Mesothelial cell of epicardium (in vitro differentiated cells): ENCODE data around the gene CHST11. TPM values are rescaled to one million over a fixed set of nuclear protein-coding genes. Genes with fewer than 3 reads are reported as not detected.

Experiments used
- DNase-seq, 2 experiments: peaks; one replicate each; pipeline ENCODE4 v3.0.0; 2021; ENCODE audit warnings: low spot score in 2 of 2; ENCODE audit not compliant: unreplicated experiment in 2 of 2
- H3K27ac Mint-ChIP-seq: 2 replicates; pipeline ENCODE4 v1.8.0; 2021; ENCODE audit warnings: mixed read lengths
- H3K27me3 Mint-ChIP-seq: 2 replicates; pipeline ENCODE4 v1.8.0; 2021; ENCODE audit warnings: low read depth, mixed read lengths
- H3K36me3 Mint-ChIP-seq: 2 replicates; pipeline ENCODE4 v1.8.0; 2021; ENCODE audit warnings: mixed read lengths
- H3K4me1 Mint-ChIP-seq: 2 replicates; pipeline ENCODE4 v1.8.0; 2021; ENCODE audit warnings: mixed read lengths
- H3K4me3 Mint-ChIP-seq: 2 replicates; pipeline ENCODE4 v1.8.0; 2021; ENCODE audit warnings: mild to moderate bottlenecking, moderate library complexity, mixed read lengths
- H3K9me3 Mint-ChIP-seq: 2 replicates; pipeline ENCODE4 v1.8.0; 2021; ENCODE audit warnings: mixed read lengths
- total RNA-seq: library from RNA; stranded (reverse); gene quantifications from 3 replicates; pipeline ENCODE4 v1.2.1, GENCODE V29; 2021
- TF ChIP-seq, protein P1 (sequence below): fragments of 200-600 bp; sonication (generic); IDR thresholded peaks from one replicate; pipeline ENCODE4 v1.5.0; 2021; ENCODE audit warnings: antibody characterized with exemption; ENCODE audit not compliant: unreplicated experiment

CHST11 gene
- total RNA-seq, 1 donor from 2014 or later: 15.0 TPM

DNA sequence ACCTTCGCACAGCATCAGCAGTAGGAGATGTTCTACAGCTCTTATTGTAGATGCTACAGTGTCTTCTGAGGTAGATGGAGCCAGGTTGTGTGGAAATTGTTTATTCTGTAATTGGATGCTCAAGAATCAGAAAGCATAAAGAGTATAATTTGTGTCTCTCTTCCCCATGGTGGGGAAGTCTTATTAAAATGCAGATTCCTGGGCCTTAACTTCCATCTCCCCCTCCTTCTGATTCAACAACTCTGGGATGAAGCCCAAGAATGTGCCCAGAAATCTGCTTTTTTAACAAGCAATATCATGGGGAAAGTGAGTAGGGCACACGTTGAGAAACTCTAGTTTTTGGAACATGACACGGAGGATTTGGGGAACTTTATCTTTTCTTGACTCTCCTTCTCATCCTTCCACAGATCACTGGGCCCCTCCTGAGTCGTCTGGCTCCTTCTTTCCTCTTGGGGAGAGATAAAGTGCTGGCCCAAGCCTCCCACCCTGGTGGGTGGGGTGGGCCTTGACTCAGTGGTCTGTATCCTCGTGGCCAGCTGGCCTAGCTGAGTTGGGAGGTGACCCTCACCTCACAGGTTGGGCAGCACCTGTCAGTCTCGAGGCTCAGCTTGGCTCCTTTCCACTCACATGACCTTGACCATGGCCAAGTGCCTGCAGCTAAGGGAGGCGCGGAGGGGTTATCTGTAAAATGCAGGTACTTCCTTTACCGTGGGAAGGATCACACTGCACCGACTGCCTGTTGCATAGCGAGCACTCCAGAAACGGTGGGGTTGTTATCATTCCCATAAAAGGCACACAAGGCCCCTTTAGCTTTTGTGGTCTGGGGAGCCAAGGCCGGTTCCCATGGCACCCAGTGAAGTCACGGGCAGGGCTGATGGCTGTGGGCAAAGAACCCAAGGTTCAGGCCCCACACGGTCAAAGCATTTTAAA lies 141.9 kb downstream of the CHST11 start:
- no peaks in the 10 kb centered on the region for H3K9me3 Mint-ChIP-seq
- H3K27ac Mint-ChIP-seq: no peak overlapping the region
- DNase-seq: no peak
- peaks cover 54% of the 10 kb centered on the region for H3K4me1 Mint-ChIP-seq
- H3K27me3 Mint-ChIP-seq: peaks cover 18% of the 10 kb centered on the region
- H3K36me3 Mint-ChIP-seq: no peaks in the 10 kb centered on the region
- no peak overlapping the region for H3K4me3 Mint-ChIP-seq
- TF ChIP-seq, protein P1, sequence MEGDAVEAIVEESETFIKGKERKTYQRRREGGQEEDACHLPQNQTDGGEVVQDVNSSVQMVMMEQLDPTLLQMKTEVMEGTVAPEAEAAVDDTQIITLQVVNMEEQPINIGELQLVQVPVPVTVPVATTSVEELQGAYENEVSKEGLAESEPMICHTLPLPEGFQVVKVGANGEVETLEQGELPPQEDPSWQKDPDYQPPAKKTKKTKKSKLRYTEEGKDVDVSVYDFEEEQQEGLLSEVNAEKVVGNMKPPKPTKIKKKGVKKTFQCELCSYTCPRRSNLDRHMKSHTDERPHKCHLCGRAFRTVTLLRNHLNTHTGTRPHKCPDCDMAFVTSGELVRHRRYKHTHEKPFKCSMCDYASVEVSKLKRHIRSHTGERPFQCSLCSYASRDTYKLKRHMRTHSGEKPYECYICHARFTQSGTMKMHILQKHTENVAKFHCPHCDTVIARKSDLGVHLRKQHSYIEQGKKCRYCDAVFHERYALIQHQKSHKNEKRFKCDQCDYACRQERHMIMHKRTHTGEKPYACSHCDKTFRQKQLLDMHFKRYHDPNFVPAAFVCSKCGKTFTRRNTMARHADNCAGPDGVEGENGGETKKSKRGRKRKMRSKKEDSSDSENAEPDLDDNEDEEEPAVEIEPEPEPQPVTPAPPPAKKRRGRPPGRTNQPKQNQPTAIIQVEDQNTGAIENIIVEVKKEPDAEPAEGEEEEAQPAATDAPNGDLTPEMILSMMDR: no peak

DNA sequence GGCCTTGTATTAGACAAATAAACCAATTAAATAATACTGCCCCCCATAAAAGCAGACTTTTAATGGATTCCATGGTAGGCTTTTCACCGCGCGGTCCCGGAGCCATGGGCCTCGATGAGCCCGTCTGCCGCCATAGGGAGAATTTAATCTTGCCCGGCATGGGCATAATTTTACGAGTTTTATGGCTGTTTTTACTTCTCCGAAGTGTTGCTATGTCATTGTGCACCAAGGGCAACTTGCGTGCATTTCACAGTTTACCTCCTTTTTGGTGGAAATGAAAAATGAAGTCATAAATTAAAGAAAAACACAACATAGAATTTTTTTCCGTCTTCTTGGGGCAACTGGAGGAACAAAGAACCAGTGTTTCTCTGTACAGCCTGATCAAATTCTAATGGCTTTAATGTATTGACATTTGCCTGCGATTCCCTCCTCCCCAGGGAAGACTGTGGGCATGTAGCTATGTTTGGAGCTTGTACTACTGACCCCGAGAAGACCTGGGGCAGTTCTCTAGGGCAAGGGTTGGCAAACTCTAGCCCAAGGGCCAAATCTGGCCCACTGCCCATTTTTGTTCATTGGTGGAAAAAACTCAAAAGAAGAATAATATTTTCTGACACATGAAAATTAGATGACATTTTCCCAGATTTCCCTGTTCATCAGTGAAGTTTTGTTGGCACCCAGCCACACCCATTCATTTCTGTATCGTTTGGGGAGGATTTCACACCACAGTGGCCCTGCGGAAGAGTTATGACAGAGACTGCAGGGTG lies 142.7 kb downstream of the CHST11 start:
- DNase-seq: no peak
- Mint-ChIP-seq H3K27me3 (peaks cover 18% of the 10 kb centered on the region), H3K27ac (peak overlapping the region; percentile 35), H3K9me3 (no peaks in the 10 kb centered on the region), H3K36me3 (no peaks in the 10 kb centered on the region), H3K4me1 (peaks cover 62% of the 10 kb centered on the region), H3K4me3 (no peak overlapping the region)
- TF ChIP-seq, protein P1: no peak

DNA sequence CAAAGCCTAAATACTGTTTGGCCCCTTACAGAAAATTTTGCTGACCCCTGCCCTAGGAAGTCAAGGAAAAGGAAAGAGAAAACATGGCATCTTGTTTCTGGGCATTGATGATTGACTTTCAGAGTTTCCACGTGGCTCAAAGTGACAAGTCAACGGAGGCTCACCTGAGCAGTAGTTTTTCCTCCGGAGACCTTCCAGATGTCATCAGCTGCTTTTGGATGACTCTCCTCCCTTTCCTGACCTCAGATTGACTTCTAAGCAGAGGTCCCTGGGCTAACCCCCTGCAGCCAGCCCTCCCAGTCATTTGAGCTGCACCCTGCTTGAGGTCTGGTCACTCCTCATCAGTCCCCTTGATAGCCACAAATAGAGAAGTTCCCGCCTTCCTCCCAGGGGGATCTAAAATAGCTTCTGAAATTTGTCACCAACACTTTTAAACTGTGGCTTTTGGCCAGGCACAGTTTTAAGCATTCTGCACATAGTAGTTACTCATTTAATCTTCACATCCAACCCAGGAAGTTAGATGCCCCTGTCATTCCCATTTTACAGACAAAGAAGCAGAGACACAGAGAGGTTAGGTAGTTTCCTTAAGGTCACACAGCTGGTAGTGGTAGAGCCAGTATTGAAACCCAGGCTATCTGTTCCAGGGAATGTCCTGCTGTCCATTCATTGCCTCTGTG lies 143.4 kb downstream of the CHST11 start:
- H3K27ac Mint-ChIP-seq: no peak overlapping the region
- peaks cover 18% of the 10 kb centered on the region for H3K27me3 Mint-ChIP-seq
- H3K4me3 Mint-ChIP-seq: no peak overlapping the region
- no peak for DNase-seq
- TF ChIP-seq, protein P1: no peak
- peaks cover 65% of the 10 kb centered on the region for H3K4me1 Mint-ChIP-seq
- no peaks in the 10 kb centered on the region for H3K36me3 Mint-ChIP-seq
- no peaks in the 10 kb centered on the region for H3K9me3 Mint-ChIP-seq

DNA sequence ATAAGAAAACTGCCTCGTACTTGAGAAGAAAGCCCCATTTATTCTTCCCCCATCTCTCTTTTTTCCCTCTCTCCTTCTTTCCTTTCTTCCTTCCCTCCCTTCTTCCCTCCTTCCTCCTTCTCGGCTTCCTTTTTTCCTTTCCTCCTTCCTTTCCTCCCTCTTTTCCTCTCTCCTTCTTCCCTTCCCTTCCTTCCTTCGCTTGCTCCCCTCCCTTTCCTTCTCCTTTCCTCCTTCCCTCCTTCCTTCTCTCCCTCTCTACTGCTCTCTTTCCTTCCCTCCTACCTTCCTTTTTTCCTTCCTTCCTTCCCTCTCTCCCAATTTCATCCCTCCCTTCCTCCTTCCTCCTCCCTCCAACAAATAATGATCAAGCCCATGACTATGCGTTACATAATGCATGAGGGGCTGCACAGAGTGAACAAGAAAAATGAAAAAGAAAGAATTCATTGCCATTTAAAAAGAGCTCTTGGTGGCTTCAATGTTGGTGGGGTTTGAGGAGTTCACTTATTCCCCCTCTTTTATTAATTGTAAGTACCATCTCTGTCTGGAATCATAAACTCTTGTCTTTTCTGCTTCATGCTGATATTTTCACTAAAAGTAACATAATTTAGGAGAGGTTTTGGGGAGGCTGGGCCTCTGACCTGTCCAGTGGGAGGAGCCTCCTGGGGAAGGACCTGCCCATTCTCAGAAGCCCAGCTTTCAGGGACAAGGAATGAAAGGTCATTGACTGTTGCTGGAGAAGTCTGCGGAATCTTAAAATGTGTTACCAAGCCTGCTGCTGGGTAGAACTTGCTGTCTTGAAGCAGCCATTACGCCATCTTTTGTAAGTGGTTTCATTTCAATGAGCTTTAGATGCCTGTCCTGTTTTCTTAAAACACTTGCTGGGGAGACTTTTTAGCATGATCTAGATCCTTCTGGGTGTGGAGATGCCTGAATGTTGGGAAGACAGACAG lies 144.3 kb downstream of the CHST11 start:
- H3K4me3 Mint-ChIP-seq: no peak overlapping the region
- H3K4me1 Mint-ChIP-seq: peaks cover 68% of the 10 kb centered on the region

More for the DNA sequence above, 144.3 kb downstream of the CHST11 start:
- Mint-ChIP-seq H3K9me3 (no peaks in the 10 kb centered on the region), H3K27me3 (peaks cover 18% of the 10 kb centered on the region), H3K36me3 (no peaks in the 10 kb centered on the region), H3K27ac (no peak overlapping the region)
- DNase-seq: no peak
- TF ChIP-seq, protein P1: no peak
